Activated T-helper 17 cell treated with anti-CD3 and anti-CD28 coated beads, Interleukin-2, amount 50 U/mL, for 72 hours (primary cell): ENCODE results near the gene SCP2. TPM values are rescaled to one million over a fixed set of nuclear protein-coding genes. Genes with fewer than 3 reads are reported as not detected.

ENCODE experiments used
- ATAC-seq: fragments of 150-1000 bp; cut with Tn5 transposase; replicated peaks from 2 replicates; pipeline ENCODE4 v1.10.0; 2021; ENCODE audit warnings: mild to moderate bottlenecking, moderate library complexity
- H3K27ac Mint-ChIP-seq: one replicate; pipeline ENCODE4 v1.8.0; 2022; ENCODE audit warnings: mixed read lengths
- H3K27me3 Mint-ChIP-seq: one replicate; pipeline ENCODE4 v1.8.0; 2022; ENCODE audit warnings: mixed read lengths
- H3K36me3 Mint-ChIP-seq: one replicate; pipeline ENCODE4 v1.8.0; 2022; ENCODE audit warnings: low read depth, mild to moderate bottlenecking, mixed read lengths
- H3K4me1 Mint-ChIP-seq: one replicate; pipeline ENCODE4 v1.8.0; 2022; ENCODE audit warnings: mixed read lengths
- H3K4me3 Mint-ChIP-seq: one replicate; pipeline ENCODE4 v1.8.0; 2022; ENCODE audit warnings: mild to moderate bottlenecking, mixed read lengths
- H3K9me3 Mint-ChIP-seq: one replicate; pipeline ENCODE4 v1.8.0; 2022; ENCODE audit warnings: mixed read lengths
- total RNA-seq, 2 donors: library from RNA; stranded (reverse); gene quantifications; one replicate each; pipeline ENCODE4 v1.2.3, GENCODE V29; 2022

The SCP2 gene
- total RNA-seq, 2 donors from 2014 or later, result 59.5 to 75.1 TPM

GRCh38 chr1:53078333-53079101 lies 151.4 kb downstream of the SCP2 start:
- Mint-ChIP-seq H3K27me3 (no peaks in the 10 kb centered on the region), H3K4me1 (no peaks in the 10 kb centered on the region), H3K36me3 (no peaks in the 10 kb centered on the region), H3K9me3 (no peaks in the 10 kb centered on the region), H3K4me3 (no peak overlapping the region), H3K27ac (no peak overlapping the region)
- ATAC-seq, result no peak

GRCh38 chr1:53079251-53079650 lies 152.2 kb downstream of the SCP2 start:
- Mint-ChIP-seq H3K27ac (no peak overlapping the region), H3K36me3 (no peaks in the 10 kb centered on the region)

GRCh38 chr1:53080041-53080440 lies 153.0 kb downstream of the SCP2 start:
- H3K9me3 Mint-ChIP-seq, result no peaks in the 10 kb centered on the region
- no peak overlapping the region for H3K4me3 Mint-ChIP-seq
- no peaks in the 10 kb centered on the region for H3K4me1 Mint-ChIP-seq
- ATAC-seq, result no peak
- H3K36me3 Mint-ChIP-seq, result no peaks in the 10 kb centered on the region
- no peak overlapping the region for H3K27ac Mint-ChIP-seq
- H3K27me3 Mint-ChIP-seq, result no peaks in the 10 kb centered on the region

More at GRCh38 chr1:53079251-53079650, 152.2 kb downstream of the SCP2 start:
- no peak for ATAC-seq
- no peak overlapping the region for H3K4me3 Mint-ChIP-seq
- H3K27me3 Mint-ChIP-seq, result no peaks in the 10 kb centered on the region
- no peaks in the 10 kb centered on the region for H3K4me1 Mint-ChIP-seq
- H3K9me3 Mint-ChIP-seq, result no peaks in the 10 kb centered on the region

DNA sequence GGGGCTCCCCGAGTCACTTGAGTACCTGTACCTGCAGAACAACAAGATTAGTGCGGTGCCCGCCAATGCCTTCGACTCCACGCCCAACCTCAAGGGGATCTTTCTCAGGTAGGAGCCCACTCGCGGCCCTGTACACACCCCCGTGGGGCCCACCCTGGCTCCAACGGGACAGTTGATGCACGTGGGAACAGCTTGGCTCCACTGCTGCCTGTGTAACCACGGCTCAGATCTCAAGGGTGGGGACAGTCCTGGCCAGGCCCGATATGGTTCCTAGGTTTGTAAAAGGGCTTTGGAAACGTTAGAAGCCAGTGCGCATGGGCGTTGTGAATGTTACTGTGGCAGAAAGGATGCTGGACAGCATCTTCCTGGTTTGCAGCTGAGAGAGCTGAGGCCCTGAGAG lies 153.7 kb downstream of the SCP2 start:
- no peaks in the 10 kb centered on the region for H3K36me3 Mint-ChIP-seq
- H3K4me3 Mint-ChIP-seq, result no peak overlapping the region
- ATAC-seq, result no peak
- no peaks in the 10 kb centered on the region for H3K4me1 Mint-ChIP-seq
- no peak overlapping the region for H3K27ac Mint-ChIP-seq
- no peaks in the 10 kb centered on the region for H3K9me3 Mint-ChIP-seq
- no peaks in the 10 kb centered on the region for H3K27me3 Mint-ChIP-seq

GRCh38 chr1:53081384-53082066 lies 154.4 kb downstream of the SCP2 start:
- H3K27ac Mint-ChIP-seq, result no peak overlapping the region
- no peaks in the 10 kb centered on the region for H3K27me3 Mint-ChIP-seq
- H3K4me3 Mint-ChIP-seq, result no peak overlapping the region
- no peaks in the 10 kb centered on the region for H3K4me1 Mint-ChIP-seq
- H3K9me3 Mint-ChIP-seq, result no peaks in the 10 kb centered on the region
- no peak for ATAC-seq
- no peaks in the 10 kb centered on the region for H3K36me3 Mint-ChIP-seq

- no peak for ATAC-seq
- Mint-ChIP-seq H3K27me3 (no peaks in the 10 kb centered on the region), H3K4me3 (no peak overlapping the region), H3K9me3 (no peaks in the 10 kb centered on the region), H3K4me1 (no peaks in the 10 kb centered on the region), H3K27ac (no peak overlapping the region), H3K36me3 (no peaks in the 10 kb centered on the region)
Observed at GRCh38 chr1:53082826-53083455, 155.9 kb downstream of the SCP2 start.

DNA sequence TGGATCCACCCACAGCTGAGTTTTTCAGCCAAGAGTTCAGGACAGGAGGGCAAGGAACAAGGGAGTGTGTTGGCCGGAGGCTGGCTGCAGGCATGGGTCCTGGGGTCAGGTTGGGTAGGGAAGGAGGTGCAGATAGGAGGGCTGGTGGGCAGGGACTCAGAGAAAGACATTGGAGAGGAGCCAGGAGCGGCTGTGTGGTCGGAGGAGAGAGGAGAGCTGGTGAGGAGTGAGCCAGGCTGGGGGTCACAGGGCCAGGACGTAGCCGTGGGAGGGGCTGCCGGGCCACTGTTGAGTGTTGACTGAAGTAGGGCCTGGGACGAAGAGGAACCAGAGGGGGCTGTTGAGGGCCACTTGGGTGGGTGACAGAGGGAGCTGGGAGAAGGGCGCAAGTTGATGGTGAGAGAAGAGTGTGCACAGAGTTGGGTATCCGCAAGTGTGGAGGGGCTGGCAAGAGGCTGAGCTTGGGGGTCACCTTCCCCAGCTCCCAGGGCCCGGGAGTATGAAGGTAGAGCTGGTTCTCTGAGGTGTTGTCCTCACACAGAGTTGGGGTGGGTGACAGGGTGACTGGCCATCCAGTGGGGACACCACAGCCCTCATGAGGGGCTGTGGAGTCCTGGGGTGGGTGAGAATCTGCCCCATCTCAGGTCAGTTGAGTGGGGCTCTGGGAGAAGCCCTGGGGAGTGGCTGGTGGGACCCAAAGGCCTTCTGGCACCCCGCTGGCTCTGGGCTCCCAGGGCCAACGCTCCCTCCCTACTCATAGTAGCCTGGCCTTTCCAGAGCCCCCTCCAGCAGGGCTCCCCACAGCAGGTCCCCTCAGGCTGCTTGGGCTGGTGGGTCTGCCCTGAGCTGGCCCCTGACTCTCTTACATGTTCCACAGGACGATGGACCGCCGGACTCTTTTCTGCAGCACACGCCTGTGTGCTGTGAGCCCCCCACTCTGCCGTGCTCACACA lies 156.8 kb downstream of the SCP2 start:
- H3K4me1 Mint-ChIP-seq, result no peaks in the 10 kb centered on the region
- no peaks in the 10 kb centered on the region for H3K9me3 Mint-ChIP-seq
- no peak for ATAC-seq
- H3K27me3 Mint-ChIP-seq, result no peaks in the 10 kb centered on the region
- no peak overlapping the region for H3K27ac Mint-ChIP-seq
- H3K4me3 Mint-ChIP-seq, result no peak overlapping the region
- H3K36me3 Mint-ChIP-seq, result no peaks in the 10 kb centered on the region

GRCh38 chr1:53084589-53084971 lies 157.5 kb downstream of the SCP2 start:
- no peak for ATAC-seq
- no peaks in the 10 kb centered on the region for H3K36me3 Mint-ChIP-seq

GRCh38 chr1:53085405-53085804 lies 158.3 kb downstream of the SCP2 start:
- no peak for ATAC-seq
- Mint-ChIP-seq H3K27ac (no peak overlapping the region), H3K27me3 (no peaks in the 10 kb centered on the region), H3K9me3 (no peaks in the 10 kb centered on the region), H3K4me3 (no peak overlapping the region), H3K4me1 (no peaks in the 10 kb centered on the region), H3K36me3 (no peaks in the 10 kb centered on the region)

More at GRCh38 chr1:53084589-53084971, 157.5 kb downstream of the SCP2 start:
- no peaks in the 10 kb centered on the region for H3K27me3 Mint-ChIP-seq
- no peaks in the 10 kb centered on the region for H3K9me3 Mint-ChIP-seq
- H3K4me1 Mint-ChIP-seq, result no peaks in the 10 kb centered on the region
- H3K27ac Mint-ChIP-seq, result no peak overlapping the region
- no peak overlapping the region for H3K4me3 Mint-ChIP-seq

DNA sequence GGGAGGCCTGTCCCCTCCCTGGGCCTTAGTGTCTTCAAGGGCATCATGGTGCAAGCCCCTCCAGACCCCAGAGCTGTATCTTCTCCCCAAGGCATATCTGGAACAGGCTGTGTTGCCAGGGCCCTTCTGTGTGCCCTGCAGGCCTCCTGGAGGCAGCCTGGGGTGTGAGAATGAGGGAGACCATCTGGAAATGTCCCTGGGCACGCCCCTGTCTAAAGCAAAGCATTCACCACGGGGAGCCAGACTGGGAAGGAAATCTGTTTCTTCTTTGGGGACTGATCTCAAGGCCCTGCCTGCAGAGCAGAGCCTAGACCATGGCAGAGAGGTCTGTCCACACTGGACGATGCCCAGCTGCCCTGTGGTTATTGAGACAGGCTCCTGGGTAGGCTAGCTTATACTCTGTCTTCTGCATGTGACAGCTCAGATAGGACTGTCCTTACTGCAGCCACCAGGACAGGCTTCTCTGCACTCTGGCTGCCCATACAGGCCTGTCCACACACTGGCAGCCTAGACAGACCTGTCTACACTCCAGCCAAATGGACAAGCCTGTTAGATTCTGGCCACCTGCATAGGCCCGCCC lies 159.5 kb downstream of the SCP2 start:
- Mint-ChIP-seq H3K4me3 (no peak overlapping the region), H3K4me1 (no peaks in the 10 kb centered on the region), H3K9me3 (no peaks in the 10 kb centered on the region), H3K36me3 (no peaks in the 10 kb centered on the region), H3K27me3 (no peaks in the 10 kb centered on the region), H3K27ac (no peak overlapping the region)
- no peak for ATAC-seq

GRCh38 chr1:53087332-53088285 lies 160.5 kb downstream of the SCP2 start:
- ATAC-seq, result no peak
- no peaks in the 10 kb centered on the region for H3K27me3 Mint-ChIP-seq
- no peak overlapping the region for H3K4me3 Mint-ChIP-seq

GRCh38 chr1:53088616-53089300 lies 161.7 kb downstream of the SCP2 start:
- H3K4me3 Mint-ChIP-seq, result no peak overlapping the region

More at GRCh38 chr1:53087332-53088285, 160.5 kb downstream of the SCP2 start:
- no peaks in the 10 kb centered on the region for H3K4me1 Mint-ChIP-seq
- no peak overlapping the region for H3K27ac Mint-ChIP-seq
- no peaks in the 10 kb centered on the region for H3K9me3 Mint-ChIP-seq
- no peaks in the 10 kb centered on the region for H3K36me3 Mint-ChIP-seq

More at GRCh38 chr1:53088616-53089300, 161.7 kb downstream of the SCP2 start:
- ATAC-seq, result no peak
- Mint-ChIP-seq H3K36me3 (no peaks in the 10 kb centered on the region), H3K27ac (no peak overlapping the region), H3K4me1 (no peaks in the 10 kb centered on the region), H3K9me3 (no peaks in the 10 kb centered on the region), H3K27me3 (no peaks in the 10 kb centered on the region)
